SK-N-SH treated with all-trans-retinoic acid at 6 μM for 48 hours (cell line): ENCODE data around the gene TINAGL1.

Source experiments
- ATAC-seq: fragments of 200-7000 bp; cut with Tn5 transposase; 3 replicates; pipeline ENCODE4 v1.9.1; 2020; ENCODE audit warnings: mild to moderate bottlenecking, moderate library complexity
- ARNTL ChIP-seq: fragments of 450-650 bp; formaldehyde crosslinking; IDR thresholded peaks from 2 replicates; pipeline ENCODE4 v1.5.0; 2020; ENCODE audit warnings: low read depth, mild to moderate bottlenecking, moderate library complexity, borderline replicate concordance
- CSDC2 ChIP-seq: fragments of 250-450 bp; sonication (Bioruptor Pico); IDR thresholded peaks from 2 replicates; pipeline ENCODE4 v1.5.0; 2020; ENCODE audit warnings: mild to moderate bottlenecking, moderate library complexity
- ESRRG ChIP-seq: fragments of 250-450 bp; sonication (Bioruptor Pico); IDR thresholded peaks from 2 replicates; pipeline ENCODE4 v1.6.1; 2021; ENCODE audit warnings: mild to moderate bottlenecking
- GLIS3 ChIP-seq: fragments of 250-450 bp; sonication (Bioruptor Pico); IDR thresholded peaks from 2 replicates; pipeline ENCODE4 v1.5.0; 2020; ENCODE audit warnings: mild to moderate bottlenecking, moderate library complexity
- OSR1 ChIP-seq: fragments of 250-450 bp; sonication (Bioruptor Pico); IDR thresholded peaks from 2 replicates; pipeline ENCODE4 v1.8.0; 2022; ENCODE audit warnings: moderate library complexity, mild to moderate bottlenecking, inconsistent platforms
- PPARA ChIP-seq: fragments of 250-450 bp; sonication (Bioruptor Pico); IDR thresholded peaks from 2 replicates; pipeline ENCODE4 v1.5.0; 2020; ENCODE audit warnings: mild to moderate bottlenecking, borderline replicate concordance
- RARB ChIP-seq: fragments of 250-450 bp; sonication (Bioruptor Pico); IDR thresholded peaks from 2 replicates; pipeline ENCODE4 v1.8.0; 2021; ENCODE audit warnings: mild to moderate bottlenecking, moderate library complexity
- SNAI2 ChIP-seq: fragments of 250-450 bp; sonication (Bioruptor Pico); IDR thresholded peaks from 2 replicates; pipeline ENCODE4 v1.5.0; 2020; ENCODE audit warnings: mild to moderate bottlenecking, moderate library complexity
- TCF4 ChIP-seq: fragments of 250-450 bp; sonication (Bioruptor Pico); IDR thresholded peaks from 2 replicates; pipeline ENCODE4 v1.8.0; 2021; ENCODE audit warnings: mild to moderate bottlenecking, moderate library complexity, borderline replicate concordance
- ZC3H10 ChIP-seq: fragments of 250-450 bp; sonication (Bioruptor Pico); IDR thresholded peaks from 2 replicates; pipeline ENCODE4 v1.5.1; 2021; ENCODE audit warnings: mild to moderate bottlenecking, moderate library complexity
- ZFP3 ChIP-seq: fragments of 250-450 bp; sonication (Bioruptor Pico); IDR thresholded peaks from 2 replicates; pipeline ENCODE4 v1.5.0; 2020; ENCODE audit warnings: mild to moderate bottlenecking, moderate library complexity
- ZNF70 ChIP-seq: fragments of 450-650 bp; formaldehyde crosslinking; IDR thresholded peaks from 2 replicates; pipeline ENCODE4 v1.5.0; 2020; ENCODE audit warnings: mild to moderate bottlenecking, moderate library complexity
- TF ChIP-seq, protein P1 (sequence below): fragments of 250-450 bp; sonication (Bioruptor Pico); IDR thresholded peaks from 2 replicates; pipeline ENCODE4 v1.5.0; 2020; ENCODE audit warnings: mild to moderate bottlenecking, moderate library complexity
- TF ChIP-seq, protein P2 (sequence below): fragments of 250-450 bp; sonication (Bioruptor Pico); IDR thresholded peaks from 2 replicates; pipeline ENCODE4 v1.8.0; 2020; ENCODE audit warnings: mild to moderate bottlenecking, moderate library complexity, borderline replicate concordance
- TF ChIP-seq, protein P3 (sequence below): fragments of 250-450 bp; sonication (Bioruptor Pico); IDR thresholded peaks from 2 replicates; pipeline ENCODE4 v1.5.1; 2021; ENCODE audit warnings: mild to moderate bottlenecking, moderate library complexity
- TF ChIP-seq, protein P4 (sequence below): fragments of 250-450 bp; sonication (Bioruptor Pico); IDR thresholded peaks from 2 replicates; pipeline ENCODE4 v1.5.1; 2020; ENCODE audit warnings: low read depth, mild to moderate bottlenecking, moderate library complexity
- TF ChIP-seq, protein P5 (sequence below): fragments of 250-450 bp; sonication (Bioruptor Pico); IDR thresholded peaks from 2 replicates; pipeline ENCODE4 v1.8.0; 2021; ENCODE audit warnings: low read depth, mild to moderate bottlenecking, moderate library complexity, borderline replicate concordance

TINAGL1 gene

DNA sequence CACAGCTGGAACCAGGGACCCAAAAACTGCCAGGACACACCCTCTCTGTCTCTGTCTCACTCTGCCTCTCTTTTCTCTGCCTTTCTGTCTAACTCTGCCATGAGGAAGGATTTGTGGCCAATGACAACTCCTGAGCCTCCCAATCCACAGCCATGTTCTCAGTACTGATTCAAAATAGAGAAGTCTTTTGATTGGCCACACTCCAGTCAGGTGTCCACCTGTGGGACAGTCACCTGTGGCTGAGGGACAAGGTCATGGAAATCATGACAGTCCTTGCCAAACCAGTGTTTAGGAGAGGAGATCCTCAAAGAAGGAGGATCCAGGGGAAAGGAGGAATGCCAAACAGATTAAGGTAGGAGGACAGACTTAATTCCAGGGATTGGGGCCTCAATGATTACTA is 15.8 kb downstream of the TINAGL1 start (continued):
- TF ChIP-seq, protein P1, sequence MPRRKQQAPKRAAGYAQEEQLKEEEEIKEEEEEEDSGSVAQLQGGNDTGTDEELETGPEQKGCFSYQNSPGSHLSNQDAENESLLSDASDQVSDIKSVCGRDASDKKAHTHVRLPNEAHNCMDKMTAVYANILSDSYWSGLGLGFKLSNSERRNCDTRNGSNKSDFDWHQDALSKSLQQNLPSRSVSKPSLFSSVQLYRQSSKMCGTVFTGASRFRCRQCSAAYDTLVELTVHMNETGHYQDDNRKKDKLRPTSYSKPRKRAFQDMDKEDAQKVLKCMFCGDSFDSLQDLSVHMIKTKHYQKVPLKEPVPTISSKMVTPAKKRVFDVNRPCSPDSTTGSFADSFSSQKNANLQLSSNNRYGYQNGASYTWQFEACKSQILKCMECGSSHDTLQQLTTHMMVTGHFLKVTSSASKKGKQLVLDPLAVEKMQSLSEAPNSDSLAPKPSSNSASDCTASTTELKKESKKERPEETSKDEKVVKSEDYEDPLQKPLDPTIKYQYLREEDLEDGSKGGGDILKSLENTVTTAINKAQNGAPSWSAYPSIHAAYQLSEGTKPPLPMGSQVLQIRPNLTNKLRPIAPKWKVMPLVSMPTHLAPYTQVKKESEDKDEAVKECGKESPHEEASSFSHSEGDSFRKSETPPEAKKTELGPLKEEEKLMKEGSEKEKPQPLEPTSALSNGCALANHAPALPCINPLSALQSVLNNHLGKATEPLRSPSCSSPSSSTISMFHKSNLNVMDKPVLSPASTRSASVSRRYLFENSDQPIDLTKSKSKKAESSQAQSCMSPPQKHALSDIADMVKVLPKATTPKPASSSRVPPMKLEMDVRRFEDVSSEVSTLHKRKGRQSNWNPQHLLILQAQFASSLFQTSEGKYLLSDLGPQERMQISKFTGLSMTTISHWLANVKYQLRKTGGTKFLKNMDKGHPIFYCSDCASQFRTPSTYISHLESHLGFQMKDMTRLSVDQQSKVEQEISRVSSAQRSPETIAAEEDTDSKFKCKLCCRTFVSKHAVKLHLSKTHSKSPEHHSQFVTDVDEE (CRISPR knock-in tag), result no peak
- no peak for TF ChIP-seq RARB
- TF ChIP-seq ZC3H10 (CRISPR knock-in tag), result no peak
- no peak for TF ChIP-seq CSDC2
- TF ChIP-seq, protein P2, sequence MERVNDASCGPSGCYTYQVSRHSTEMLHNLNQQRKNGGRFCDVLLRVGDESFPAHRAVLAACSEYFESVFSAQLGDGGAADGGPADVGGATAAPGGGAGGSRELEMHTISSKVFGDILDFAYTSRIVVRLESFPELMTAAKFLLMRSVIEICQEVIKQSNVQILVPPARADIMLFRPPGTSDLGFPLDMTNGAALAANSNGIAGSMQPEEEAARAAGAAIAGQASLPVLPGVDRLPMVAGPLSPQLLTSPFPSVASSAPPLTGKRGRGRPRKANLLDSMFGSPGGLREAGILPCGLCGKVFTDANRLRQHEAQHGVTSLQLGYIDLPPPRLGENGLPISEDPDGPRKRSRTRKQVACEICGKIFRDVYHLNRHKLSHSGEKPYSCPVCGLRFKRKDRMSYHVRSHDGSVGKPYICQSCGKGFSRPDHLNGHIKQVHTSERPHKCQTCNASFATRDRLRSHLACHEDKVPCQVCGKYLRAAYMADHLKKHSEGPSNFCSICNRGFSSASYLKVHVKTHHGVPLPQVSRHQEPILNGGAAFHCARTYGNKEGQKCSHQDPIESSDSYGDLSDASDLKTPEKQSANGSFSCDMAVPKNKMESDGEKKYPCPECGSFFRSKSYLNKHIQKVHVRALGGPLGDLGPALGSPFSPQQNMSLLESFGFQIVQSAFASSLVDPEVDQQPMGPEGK, result no peak

DNA sequence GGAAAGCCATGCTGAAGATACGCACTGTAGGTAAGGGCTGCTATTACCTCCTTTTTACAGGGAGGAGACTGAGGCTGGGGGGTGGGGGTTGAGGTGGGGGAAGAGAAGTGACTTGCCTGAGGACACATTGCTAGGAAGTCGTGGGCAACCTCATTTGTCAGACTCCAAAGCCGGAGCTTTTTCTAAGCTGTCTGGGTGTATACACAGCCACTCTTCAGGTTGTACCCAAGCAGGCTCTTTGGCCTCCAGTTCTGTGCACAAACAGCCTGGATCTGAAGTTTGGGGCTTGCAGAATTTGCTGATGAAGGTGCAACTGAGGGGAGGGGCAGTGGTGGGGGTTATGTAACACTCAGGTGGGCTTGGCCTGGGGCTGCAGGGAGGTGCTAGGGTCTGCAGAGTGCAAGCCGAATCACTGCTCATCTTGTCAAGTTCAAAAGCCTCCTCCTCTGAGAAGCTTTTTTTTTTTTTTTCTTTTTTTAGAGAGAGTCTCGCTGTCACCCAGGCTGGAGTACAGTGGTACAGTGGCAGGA is 16.9 kb downstream of the TINAGL1 start:
- ATAC-seq, result no peak
- TF ChIP-seq, protein P1 (CRISPR knock-in tag), result no peak
- no peak for TF ChIP-seq RARB
- TF ChIP-seq, protein P3, sequence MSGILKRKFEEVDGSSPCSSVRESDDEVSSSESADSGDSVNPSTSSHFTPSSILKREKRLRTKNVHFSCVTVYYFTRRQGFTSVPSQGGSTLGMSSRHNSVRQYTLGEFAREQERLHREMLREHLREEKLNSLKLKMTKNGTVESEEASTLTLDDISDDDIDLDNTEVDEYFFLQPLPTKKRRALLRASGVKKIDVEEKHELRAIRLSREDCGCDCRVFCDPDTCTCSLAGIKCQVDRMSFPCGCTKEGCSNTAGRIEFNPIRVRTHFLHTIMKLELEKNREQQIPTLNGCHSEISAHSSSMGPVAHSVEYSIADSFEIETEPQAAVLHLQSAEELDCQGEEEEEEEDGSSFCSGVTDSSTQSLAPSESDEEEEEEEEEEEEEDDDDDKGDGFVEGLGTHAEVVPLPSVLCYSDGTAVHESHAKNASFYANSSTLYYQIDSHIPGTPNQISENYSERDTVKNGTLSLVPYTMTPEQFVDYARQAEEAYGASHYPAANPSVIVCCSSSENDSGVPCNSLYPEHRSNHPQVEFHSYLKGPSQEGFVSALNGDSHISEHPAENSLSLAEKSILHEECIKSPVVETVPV (CRISPR knock-in tag), result no peak
- TF ChIP-seq, protein P4, sequence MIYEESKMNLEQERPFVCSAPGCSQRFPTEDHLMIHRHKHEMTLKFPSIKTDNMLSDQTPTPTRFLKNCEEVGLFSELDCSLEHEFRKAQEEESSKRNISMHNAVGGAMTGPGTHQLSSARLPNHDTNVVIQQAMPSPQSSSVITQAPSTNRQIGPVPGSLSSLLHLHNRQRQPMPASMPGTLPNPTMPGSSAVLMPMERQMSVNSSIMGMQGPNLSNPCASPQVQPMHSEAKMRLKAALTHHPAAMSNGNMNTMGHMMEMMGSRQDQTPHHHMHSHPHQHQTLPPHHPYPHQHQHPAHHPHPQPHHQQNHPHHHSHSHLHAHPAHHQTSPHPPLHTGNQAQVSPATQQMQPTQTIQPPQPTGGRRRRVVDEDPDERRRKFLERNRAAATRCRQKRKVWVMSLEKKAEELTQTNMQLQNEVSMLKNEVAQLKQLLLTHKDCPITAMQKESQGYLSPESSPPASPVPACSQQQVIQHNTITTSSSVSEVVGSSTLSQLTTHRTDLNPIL (CRISPR knock-in tag), result no peak
- TF ChIP-seq ESRRG (CRISPR knock-in tag), result no peak
- no peak for TF ChIP-seq ARNTL (CRISPR knock-in tag)
- TF ChIP-seq, protein P5, sequence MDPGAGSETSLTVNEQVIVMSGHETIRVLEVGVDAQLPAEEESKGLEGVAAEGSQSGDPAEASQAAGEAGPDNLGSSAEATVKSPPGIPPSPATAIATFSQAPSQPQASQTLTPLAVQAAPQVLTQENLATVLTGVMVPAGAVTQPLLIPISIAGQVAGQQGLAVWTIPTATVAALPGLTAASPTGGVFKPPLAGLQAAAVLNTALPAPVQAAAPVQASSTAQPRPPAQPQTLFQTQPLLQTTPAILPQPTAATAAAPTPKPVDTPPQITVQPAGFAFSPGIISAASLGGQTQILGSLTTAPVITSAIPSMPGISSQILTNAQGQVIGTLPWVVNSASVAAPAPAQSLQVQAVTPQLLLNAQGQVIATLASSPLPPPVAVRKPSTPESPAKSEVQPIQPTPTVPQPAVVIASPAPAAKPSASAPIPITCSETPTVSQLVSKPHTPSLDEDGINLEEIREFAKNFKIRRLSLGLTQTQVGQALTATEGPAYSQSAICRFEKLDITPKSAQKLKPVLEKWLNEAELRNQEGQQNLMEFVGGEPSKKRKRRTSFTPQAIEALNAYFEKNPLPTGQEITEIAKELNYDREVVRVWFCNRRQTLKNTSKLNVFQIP (CRISPR knock-in tag), result no peak
- TF ChIP-seq ZFP3 (CRISPR knock-in tag), result no peak
- no peak for TF ChIP-seq CSDC2
- no peak for TF ChIP-seq GLIS3 (CRISPR knock-in tag)
- no peak for TF ChIP-seq OSR1 (CRISPR knock-in tag)
- TF ChIP-seq ZNF70, result no peak

DNA sequence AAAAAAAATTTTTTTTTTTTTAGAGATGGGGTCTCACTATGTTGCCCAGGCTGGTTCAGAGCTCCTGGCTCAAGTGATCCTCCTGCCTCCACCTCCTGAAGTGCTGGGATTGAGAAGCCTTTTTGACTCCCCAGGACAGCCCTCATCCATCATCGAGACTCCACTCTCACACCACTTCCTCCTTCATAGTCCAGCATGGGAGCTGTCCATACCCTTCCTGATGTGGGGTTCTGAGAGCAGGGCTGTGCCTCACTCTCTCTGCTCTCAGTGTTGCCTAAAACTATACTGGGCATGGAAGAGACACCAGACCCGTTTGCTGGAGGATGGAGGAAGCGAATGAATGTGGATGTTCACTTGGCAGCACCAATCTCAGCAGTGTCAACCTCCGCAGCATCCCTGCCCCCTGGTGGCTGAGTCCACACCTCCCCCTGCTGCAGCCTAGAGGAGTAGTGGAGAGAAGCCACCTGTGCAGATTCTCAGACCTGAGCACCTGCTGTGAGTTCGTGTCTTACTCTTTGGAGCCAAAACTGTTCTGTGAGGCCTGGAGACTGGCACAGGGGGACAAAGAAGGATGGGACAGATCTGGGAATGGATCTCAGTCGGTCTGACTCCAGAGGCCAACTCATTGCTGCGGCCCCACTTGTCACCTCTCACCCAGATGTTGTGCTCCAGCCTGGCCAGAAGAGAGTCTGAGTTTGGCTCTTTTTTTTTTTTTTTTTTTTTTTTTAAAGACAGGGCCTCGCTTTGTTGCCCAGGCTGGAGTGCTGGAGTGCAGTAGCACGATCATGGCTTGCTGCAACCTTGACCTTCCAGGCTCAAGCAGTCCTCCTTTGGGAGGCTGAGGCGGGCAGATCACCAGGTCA is 17.7 kb downstream of the TINAGL1 start:
- peak; percentile 95 for ATAC-seq
- TF ChIP-seq SNAI2 (no peak), TCF4 (CRISPR knock-in tag) (no peak), GLIS3 (CRISPR knock-in tag) (no peak), RARB (no peak), PPARA (CRISPR knock-in tag) (no peak)
- TF ChIP-seq, protein P1 (CRISPR knock-in tag), result no peak
- TF ChIP-seq, protein P2, result no peak
- TF ChIP-seq, all 23 proteins: peak for 0
